ENCODE measurements around the gene QSER1. TPM values are rescaled to one million over a fixed set of nuclear protein-coding genes. Genes with fewer than 3 reads are reported as not detected.
A peak's percentile ranks its signal among the peaks of the same experiment; 100 is the strongest.
"Not testable (repeated sequence)": the region's sequence is repeated elsewhere in the genome, so short reads cannot be mapped to it uniquely, and the experiment has no call there.

The QSER1 gene
- total RNA-seq = 10 to 100 TPM; 10.1 to 12.3 TPM

GRCh38 chr11:32892355-32893092, at the start of gene QSER1:
Gene QSER1, plus strand, starts transcription at chr11:32892811. Its CDS starts 315 bp downstream, at chr11:32893126.
- Mint-ChIP-seq H3K4me3 (peak within 1 kb of the TSS; percentile 97), H3K4me1 (ENCODE audit: low read depth) (peaks cover 37% of the 10 kb centered on the region), H3K9me3 (peaks cover 3% of the 10 kb centered on the region), H3K36me3 (ENCODE audit: low read depth) (peaks cover 3% of the 10 kb centered on the region), H3K27ac (peak within 1 kb of the TSS; percentile 96), H3K27me3 (ENCODE audit: low read depth) (no peaks in the 10 kb centered on the region)
- CTCF ChIA-PET = interaction anchor here (0.6 to 1.1 kb wide), 7 partner anchors 15 to 678 kb away, joined by 3 to 4 read pairs (median 3); no protein-coding TSS in a partner anchor
- DNase-seq = peak; percentile 75
- intact Hi-C loops (cut with micrococcal nuclease) = loop anchor here (1.0 to 10.0 kb wide), 12 partner anchors 63 to 1078 kb away; partner anchors contain the start of genes CSTF3, EIF3M, FBXO3 and HIPK3

- Mint-ChIP-seq H3K4me3 (no peak overlapping the region), H3K9me3 (no peaks in the 10 kb centered on the region), H3K27me3 (ENCODE audit: low read depth) (peaks cover 8% of the 10 kb centered on the region), H3K27ac (peak overlapping the region; percentile 36), H3K36me3 (ENCODE audit: low read depth) (no peaks in the 10 kb centered on the region), H3K4me1 (ENCODE audit: low read depth) (no peaks in the 10 kb centered on the region)
- DNase-seq = no peak
- intact Hi-C loops (cut with micrococcal nuclease) = no loop called here
- CTCF ChIA-PET = interaction anchor here (0.9 to 1.3 kb wide), 2 partner anchors 34 to 51 kb away, joined by 4 read pairs; no protein-coding TSS in a partner anchor
These were observed 49.1 kb upstream of the QSER1 start for GRCh38 chr11:32843544-32843943.

- no peak overlapping the region for H3K27ac Mint-ChIP-seq
- peaks cover 5% of the 10 kb centered on the region for H3K4me1 Mint-ChIP-seq (ENCODE audit: low read depth)
- CTCF ChIA-PET = no interaction called here
- no peaks in the 10 kb centered on the region for H3K36me3 Mint-ChIP-seq (ENCODE audit: low read depth)
- no peak for DNase-seq
- intact Hi-C loops (cut with micrococcal nuclease) = no loop called here
- H3K4me3 Mint-ChIP-seq = no peak overlapping the region
- no peaks in the 10 kb centered on the region for H3K9me3 Mint-ChIP-seq
- peaks cover 3% of the 10 kb centered on the region for H3K27me3 Mint-ChIP-seq (ENCODE audit: low read depth)
These were observed 45.1 kb upstream of the QSER1 start for GRCh38 chr11:32847511-32847910.

- DNase-seq = no peak
- H3K36me3 Mint-ChIP-seq (ENCODE audit: low read depth) = no peaks in the 10 kb centered on the region
- CTCF ChIA-PET = no interaction called here
- peak overlapping the region; percentile 3 for H3K27ac Mint-ChIP-seq
- H3K27me3 Mint-ChIP-seq (ENCODE audit: low read depth) = peaks cover 8% of the 10 kb centered on the region
- H3K4me1 Mint-ChIP-seq (ENCODE audit: low read depth) = peaks cover 5% of the 10 kb centered on the region
- H3K9me3 Mint-ChIP-seq = no peaks in the 10 kb centered on the region
- intact Hi-C loops (cut with micrococcal nuclease) = no loop called here
- no peak overlapping the region for H3K4me3 Mint-ChIP-seq
These were observed 42.9 kb upstream of the QSER1 start for GRCh38 chr11:32849761-32850160.

- Mint-ChIP-seq H3K27me3 (ENCODE audit: low read depth) (peaks cover 7% of the 10 kb centered on the region), H3K4me3 (no peak overlapping the region), H3K36me3 (ENCODE audit: low read depth) (no peaks in the 10 kb centered on the region), H3K4me1 (ENCODE audit: low read depth) (peaks cover 5% of the 10 kb centered on the region), H3K9me3 (no peaks in the 10 kb centered on the region), H3K27ac (no peak overlapping the region)
- intact Hi-C loops (cut with micrococcal nuclease) = no loop called here
- CTCF ChIA-PET = no interaction called here
- no peak for DNase-seq
These were observed 41.4 kb upstream of the QSER1 start for GRCh38 chr11:32851251-32851650.

GRCh38 chr11:32852207-32852606, 40.4 kb upstream of the QSER1 start:
- Mint-ChIP-seq H3K27ac (no peak overlapping the region), H3K9me3 (no peaks in the 10 kb centered on the region), H3K27me3 (ENCODE audit: low read depth) (peaks cover 7% of the 10 kb centered on the region), H3K4me3 (no peak overlapping the region), H3K36me3 (ENCODE audit: low read depth) (no peaks in the 10 kb centered on the region), H3K4me1 (ENCODE audit: low read depth) (peaks cover 5% of the 10 kb centered on the region)
- CTCF ChIA-PET = no interaction called here
- no peak for DNase-seq
- intact Hi-C loops (cut with micrococcal nuclease) = no loop called here

GRCh38 chr11:32855601-32856000, 37.0 kb upstream of the QSER1 start:
- no peak for DNase-seq
- Mint-ChIP-seq H3K4me3 (no peak overlapping the region), H3K36me3 (ENCODE audit: low read depth) (no peaks in the 10 kb centered on the region), H3K27me3 (ENCODE audit: low read depth) (peaks cover 16% of the 10 kb centered on the region), H3K4me1 (ENCODE audit: low read depth) (no peaks in the 10 kb centered on the region), H3K27ac (no peak overlapping the region), H3K9me3 (no peaks in the 10 kb centered on the region)
- CTCF ChIA-PET = interaction anchor here (0.6 kb wide), 1 partner anchor 10 kb away, joined by 3 read pairs; no protein-coding TSS in a partner anchor
- intact Hi-C loops (cut with micrococcal nuclease) = no loop called here

GRCh38 chr11:32858731-32859130, 33.9 kb upstream of the QSER1 start:
- H3K9me3 Mint-ChIP-seq = no peaks in the 10 kb centered on the region
- intact Hi-C loops (cut with micrococcal nuclease) = no loop called here
- no peaks in the 10 kb centered on the region for H3K4me1 Mint-ChIP-seq (ENCODE audit: low read depth)
- no peak overlapping the region for H3K4me3 Mint-ChIP-seq
- no peak overlapping the region for H3K27ac Mint-ChIP-seq
- H3K36me3 Mint-ChIP-seq (ENCODE audit: low read depth) = no peaks in the 10 kb centered on the region
- CTCF ChIA-PET = no interaction called here
- peaks cover 23% of the 10 kb centered on the region for H3K27me3 Mint-ChIP-seq (ENCODE audit: low read depth)
- DNase-seq = no peak

GRCh38 chr11:32861850-32862577, 30.6 kb upstream of the QSER1 start:
- Mint-ChIP-seq H3K4me3 (no peak overlapping the region), H3K9me3 (no peaks in the 10 kb centered on the region), H3K27me3 (ENCODE audit: low read depth) (peaks cover 27% of the 10 kb centered on the region), H3K36me3 (ENCODE audit: low read depth) (no peaks in the 10 kb centered on the region), H3K4me1 (ENCODE audit: low read depth) (no peaks in the 10 kb centered on the region), H3K27ac (no peak overlapping the region)
- no peak for DNase-seq
- CTCF ChIA-PET = no interaction called here
- intact Hi-C loops (cut with micrococcal nuclease) = no loop called here

- H3K27ac Mint-ChIP-seq = no peak overlapping the region
- no peak for DNase-seq
- no peak overlapping the region for H3K4me3 Mint-ChIP-seq
- intact Hi-C loops (cut with micrococcal nuclease) = no loop called here
- H3K9me3 Mint-ChIP-seq = no peaks in the 10 kb centered on the region
- H3K4me1 Mint-ChIP-seq (ENCODE audit: low read depth) = no peaks in the 10 kb centered on the region
- CTCF ChIA-PET = interaction anchor here (0.5 to 0.8 kb wide), 4 partner anchors 73 to 201 kb away, joined by 3 read pairs; no protein-coding TSS in a partner anchor
- no peaks in the 10 kb centered on the region for H3K36me3 Mint-ChIP-seq (ENCODE audit: low read depth)
- H3K27me3 Mint-ChIP-seq (ENCODE audit: low read depth) = peaks cover 18% of the 10 kb centered on the region
These were observed 28.1 kb upstream of the QSER1 start for GRCh38 chr11:32864555-32864954.

GRCh38 chr11:32868752-32869151, 23.9 kb upstream of the QSER1 start:
- DNase-seq = not testable (repeated sequence)

GRCh38 chr11:32870676-32871075, 21.9 kb upstream of the QSER1 start:
- peak; percentile 46 for DNase-seq
- intact Hi-C loops (cut with micrococcal nuclease) = loop anchor here (1.0 kb wide), 1 partner anchor 195 kb away; no protein-coding TSS in a partner anchor

More at GRCh38 chr11:32868752-32869151, 23.9 kb upstream of the QSER1 start:
- H3K27ac Mint-ChIP-seq; H3K4me3 Mint-ChIP-seq; H3K27me3 Mint-ChIP-seq (ENCODE audit: low read depth); H3K36me3 Mint-ChIP-seq (ENCODE audit: low read depth); intact Hi-C loops (cut with micrococcal nuclease); H3K9me3 Mint-ChIP-seq; H3K4me1 Mint-ChIP-seq (ENCODE audit: low read depth): not testable (repeated sequence)
- CTCF ChIA-PET = interaction anchor here (0.6 to 1.2 kb wide), 2 partner anchors 10 to 100 kb away, joined by 3 to 4 read pairs; no protein-coding TSS in a partner anchor

More at GRCh38 chr11:32870676-32871075, 21.9 kb upstream of the QSER1 start:
- Mint-ChIP-seq H3K36me3 (ENCODE audit: low read depth) (no peaks in the 10 kb centered on the region), H3K4me3 (no peak overlapping the region), H3K27me3 (ENCODE audit: low read depth) (peaks cover 7% of the 10 kb centered on the region), H3K4me1 (ENCODE audit: low read depth) (no peaks in the 10 kb centered on the region), H3K27ac (no peak overlapping the region), H3K9me3 (no peaks in the 10 kb centered on the region)
- CTCF ChIA-PET = interaction anchor here (0.6 kb wide), 1 partner anchor 10 kb away, joined by 4 read pairs; no protein-coding TSS in a partner anchor

Measured in activated naive CD4-positive, alpha-beta T cell treated with anti-CD3 and anti-CD28 coated beads for 36 hours (primary cell).